Coronary artery (tissue), 2 donors: ENCODE measurements around the gene TNFRSF17.
A peak's percentile ranks its signal among the peaks of the same experiment; 100 is the strongest.

Experiments used
- DNase-seq: peaks from one replicate; pipeline ENCODE4 v3.0.0-alpha.2; 2017; ENCODE audit warnings: low spot score
- H3K27ac ChIP-seq, 2 donors: fragments of 200-600 bp; sonication (generic); one replicate each; pipeline ENCODE4 v1.5.1; 2016 to 2019
- H3K4me3 ChIP-seq: fragments of 200-600 bp; sonication (generic); 2 replicates; pipeline ENCODE4 v1.5.1; 2016; ENCODE audit warnings: mild to moderate bottlenecking, moderate library complexity
- TF ChIP-seq, protein P1 (sequence below): fragments of 200-600 bp; sonication (generic); IDR thresholded peaks from one replicate; pipeline ENCODE4 v1.5.1; 2019; ENCODE audit warnings: antibody characterized with exemption

TNFRSF17 gene

GRCh38 chr16:12010388-12011251, 45.6 kb downstream of the TNFRSF17 start:
- TF ChIP-seq, protein P1, sequence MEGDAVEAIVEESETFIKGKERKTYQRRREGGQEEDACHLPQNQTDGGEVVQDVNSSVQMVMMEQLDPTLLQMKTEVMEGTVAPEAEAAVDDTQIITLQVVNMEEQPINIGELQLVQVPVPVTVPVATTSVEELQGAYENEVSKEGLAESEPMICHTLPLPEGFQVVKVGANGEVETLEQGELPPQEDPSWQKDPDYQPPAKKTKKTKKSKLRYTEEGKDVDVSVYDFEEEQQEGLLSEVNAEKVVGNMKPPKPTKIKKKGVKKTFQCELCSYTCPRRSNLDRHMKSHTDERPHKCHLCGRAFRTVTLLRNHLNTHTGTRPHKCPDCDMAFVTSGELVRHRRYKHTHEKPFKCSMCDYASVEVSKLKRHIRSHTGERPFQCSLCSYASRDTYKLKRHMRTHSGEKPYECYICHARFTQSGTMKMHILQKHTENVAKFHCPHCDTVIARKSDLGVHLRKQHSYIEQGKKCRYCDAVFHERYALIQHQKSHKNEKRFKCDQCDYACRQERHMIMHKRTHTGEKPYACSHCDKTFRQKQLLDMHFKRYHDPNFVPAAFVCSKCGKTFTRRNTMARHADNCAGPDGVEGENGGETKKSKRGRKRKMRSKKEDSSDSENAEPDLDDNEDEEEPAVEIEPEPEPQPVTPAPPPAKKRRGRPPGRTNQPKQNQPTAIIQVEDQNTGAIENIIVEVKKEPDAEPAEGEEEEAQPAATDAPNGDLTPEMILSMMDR, result no peak
- H3K27ac ChIP-seq, result peak overlapping the region in 1 of 2 donors; percentile 47
- no peak overlapping the region for H3K4me3 ChIP-seq
- no peak for DNase-seq

DNA sequence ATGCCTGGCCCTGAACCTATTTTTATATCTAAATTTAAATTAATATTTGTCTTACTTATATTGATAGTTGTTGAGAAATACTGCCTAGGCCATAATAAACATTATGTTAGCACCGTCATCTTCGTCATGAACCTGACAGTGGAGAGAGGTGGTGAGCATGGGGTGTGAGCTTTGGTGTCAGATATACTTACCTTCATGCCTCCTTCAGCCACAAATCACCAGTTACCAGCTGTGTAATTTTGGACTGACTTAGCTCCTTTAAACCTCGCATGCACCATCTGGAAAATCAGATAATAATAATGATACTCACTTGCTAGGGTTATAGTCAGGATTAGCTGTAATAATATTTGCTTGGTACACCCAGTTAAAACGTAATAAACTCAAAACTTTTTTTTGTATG, 46.6 kb downstream of the TNFRSF17 start:
- DNase-seq, result no peak
- H3K27ac ChIP-seq, result no peak overlapping the region
- H3K4me3 ChIP-seq, result no peak overlapping the region
- TF ChIP-seq, protein P1, result no peak

- H3K4me3 ChIP-seq, result no peak overlapping the region
- H3K27ac ChIP-seq, result no peak overlapping the region
- no peak for DNase-seq
- TF ChIP-seq, protein P1, result no peak
Observed at GRCh38 chr16:12016291-12016947, 51.4 kb downstream of the TNFRSF17 start.

- TF ChIP-seq, protein P1, result no peak
- H3K4me3 ChIP-seq, result no peak overlapping the region
- no peak for DNase-seq
- H3K27ac ChIP-seq, result no peak overlapping the region
Observed at GRCh38 chr16:12017558-12017957, 52.5 kb downstream of the TNFRSF17 start.
